ENCODE results near the gene SMKR1.

DNA sequence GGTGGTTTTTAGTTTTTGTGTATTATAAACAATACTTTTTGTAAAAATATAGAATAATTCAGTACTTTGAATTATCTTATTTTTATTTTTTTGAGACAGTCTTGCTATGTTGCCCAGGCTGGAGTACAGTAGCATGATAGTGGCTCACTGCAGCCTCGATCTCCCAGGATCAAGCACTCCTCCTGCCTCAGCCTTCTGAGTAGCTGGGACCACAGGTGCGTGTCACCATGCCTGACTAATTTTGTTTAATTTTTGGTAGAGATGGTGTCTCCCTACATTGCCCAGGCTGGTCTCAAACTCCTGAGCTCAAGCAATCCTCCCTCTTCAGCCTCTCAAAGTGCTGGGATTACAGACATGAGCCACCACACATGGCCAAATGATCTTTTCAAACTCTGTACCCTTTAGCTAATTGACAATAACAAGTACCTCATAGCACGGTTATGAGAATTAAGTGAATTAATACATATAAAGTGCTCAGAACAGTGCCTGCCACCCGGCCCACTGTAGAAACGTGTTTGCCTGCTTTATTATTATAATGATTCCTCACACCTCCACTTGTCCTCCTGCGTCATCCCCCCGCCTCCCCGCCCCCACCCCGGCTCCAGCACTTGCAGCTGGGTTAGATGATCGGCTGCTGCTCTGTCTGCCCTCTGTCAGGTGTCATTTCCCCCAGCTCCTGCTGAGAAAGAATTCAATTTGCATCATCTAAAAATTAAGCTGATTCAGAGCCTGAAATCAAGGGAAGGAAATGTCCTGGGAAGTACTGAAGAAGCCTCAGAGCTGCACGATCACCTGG is 55.6 kb downstream of the SMKR1 start:
- TF ChIP-seq, protein P1, sequence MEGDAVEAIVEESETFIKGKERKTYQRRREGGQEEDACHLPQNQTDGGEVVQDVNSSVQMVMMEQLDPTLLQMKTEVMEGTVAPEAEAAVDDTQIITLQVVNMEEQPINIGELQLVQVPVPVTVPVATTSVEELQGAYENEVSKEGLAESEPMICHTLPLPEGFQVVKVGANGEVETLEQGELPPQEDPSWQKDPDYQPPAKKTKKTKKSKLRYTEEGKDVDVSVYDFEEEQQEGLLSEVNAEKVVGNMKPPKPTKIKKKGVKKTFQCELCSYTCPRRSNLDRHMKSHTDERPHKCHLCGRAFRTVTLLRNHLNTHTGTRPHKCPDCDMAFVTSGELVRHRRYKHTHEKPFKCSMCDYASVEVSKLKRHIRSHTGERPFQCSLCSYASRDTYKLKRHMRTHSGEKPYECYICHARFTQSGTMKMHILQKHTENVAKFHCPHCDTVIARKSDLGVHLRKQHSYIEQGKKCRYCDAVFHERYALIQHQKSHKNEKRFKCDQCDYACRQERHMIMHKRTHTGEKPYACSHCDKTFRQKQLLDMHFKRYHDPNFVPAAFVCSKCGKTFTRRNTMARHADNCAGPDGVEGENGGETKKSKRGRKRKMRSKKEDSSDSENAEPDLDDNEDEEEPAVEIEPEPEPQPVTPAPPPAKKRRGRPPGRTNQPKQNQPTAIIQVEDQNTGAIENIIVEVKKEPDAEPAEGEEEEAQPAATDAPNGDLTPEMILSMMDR (conservative IDR thresholded peaks at IDR 0.05 in 1 of 2, IDR thresholded peaks at IDR 0.05 in 1 of 2; ENCODE audit: extremely low read depth in 1 of 2, insufficient read depth in 1 of 2, low read depth in 1 of 2, low read length in 2 of 2), result no peak
- no peak for TF ChIP-seq EZH2 (IDR thresholded peaks at IDR 0.05; ENCODE audit: borderline replicate concordance, low read length)
